ENCODE results near the gene PSAPL1.

PSAPL1 gene

DNA sequence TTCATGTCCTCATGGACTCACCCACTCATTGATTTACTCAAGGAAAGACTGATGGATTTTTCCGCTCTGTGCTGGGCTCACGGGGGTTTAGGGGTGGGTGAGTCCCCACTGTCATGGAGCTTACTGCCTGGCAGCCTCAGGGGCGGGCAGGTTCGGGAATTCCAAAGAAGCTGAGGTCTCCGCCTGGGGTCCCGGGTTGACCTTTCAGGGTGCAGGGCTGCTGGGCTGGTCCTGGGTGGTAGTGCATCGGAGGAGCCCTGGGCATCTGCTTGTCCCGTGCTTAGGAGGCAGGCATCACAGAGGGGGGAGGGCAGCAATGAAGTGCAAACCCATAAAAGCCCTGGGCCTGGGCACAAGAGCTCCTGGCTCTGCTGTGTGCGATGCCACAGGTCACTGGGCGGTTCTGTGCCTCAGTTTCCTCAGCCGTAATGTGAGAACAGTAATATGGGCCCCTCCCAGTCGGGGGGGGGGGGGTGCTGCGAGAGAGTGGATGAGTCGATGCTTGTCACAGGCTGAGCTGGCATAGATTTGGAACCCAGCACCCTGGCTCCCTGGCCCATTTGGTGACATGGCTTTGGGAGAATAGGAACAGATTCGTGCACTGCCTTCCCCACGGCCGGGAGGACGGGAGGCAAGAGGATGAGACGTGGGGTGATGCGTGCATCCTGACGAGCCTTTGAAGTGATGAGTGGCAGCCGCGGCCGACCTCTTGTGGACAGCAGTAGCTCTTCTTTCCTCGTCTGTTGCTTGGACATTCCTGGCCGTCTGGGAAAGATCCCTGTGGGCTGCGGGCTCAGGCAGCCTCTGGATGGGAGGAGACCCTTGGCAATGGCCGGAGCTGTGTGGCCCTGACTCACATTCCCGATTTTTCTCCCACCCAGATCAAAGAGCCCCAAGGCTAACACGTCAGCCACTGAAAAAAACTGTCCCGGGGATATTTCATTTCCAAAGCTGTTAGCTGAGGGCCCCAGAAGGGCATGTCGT, 42.0 kb downstream of the PSAPL1 start:
- no peaks in the 10 kb centered on the region for H3K27me3 ChIP-seq (ENCODE audit: control insufficient read depth, low read length)
- H3K4me2 ChIP-seq (ENCODE audit: low read length): no peak overlapping the region
- TF ChIP-seq, protein P1, sequence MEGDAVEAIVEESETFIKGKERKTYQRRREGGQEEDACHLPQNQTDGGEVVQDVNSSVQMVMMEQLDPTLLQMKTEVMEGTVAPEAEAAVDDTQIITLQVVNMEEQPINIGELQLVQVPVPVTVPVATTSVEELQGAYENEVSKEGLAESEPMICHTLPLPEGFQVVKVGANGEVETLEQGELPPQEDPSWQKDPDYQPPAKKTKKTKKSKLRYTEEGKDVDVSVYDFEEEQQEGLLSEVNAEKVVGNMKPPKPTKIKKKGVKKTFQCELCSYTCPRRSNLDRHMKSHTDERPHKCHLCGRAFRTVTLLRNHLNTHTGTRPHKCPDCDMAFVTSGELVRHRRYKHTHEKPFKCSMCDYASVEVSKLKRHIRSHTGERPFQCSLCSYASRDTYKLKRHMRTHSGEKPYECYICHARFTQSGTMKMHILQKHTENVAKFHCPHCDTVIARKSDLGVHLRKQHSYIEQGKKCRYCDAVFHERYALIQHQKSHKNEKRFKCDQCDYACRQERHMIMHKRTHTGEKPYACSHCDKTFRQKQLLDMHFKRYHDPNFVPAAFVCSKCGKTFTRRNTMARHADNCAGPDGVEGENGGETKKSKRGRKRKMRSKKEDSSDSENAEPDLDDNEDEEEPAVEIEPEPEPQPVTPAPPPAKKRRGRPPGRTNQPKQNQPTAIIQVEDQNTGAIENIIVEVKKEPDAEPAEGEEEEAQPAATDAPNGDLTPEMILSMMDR (IDR thresholded peaks at IDR 0.05; ENCODE audit: low read depth, low read length, poor library complexity, severe bottlenecking): no peak
- no peak for TF ChIP-seq EZH2phosphoT487 (IDR thresholded peaks at IDR 0.05; ENCODE audit: borderline replicate concordance, low read length)
- no peaks in the 10 kb centered on the region for H3K36me3 ChIP-seq (ENCODE audit: control insufficient read depth, low read length)
- no peaks in the 10 kb centered on the region for H3F3A ChIP-seq (ENCODE audit: control insufficient read depth, insufficient read depth)
- no peaks in the 10 kb centered on the region for H3K79me2 ChIP-seq (ENCODE audit: control insufficient read depth, low read length)
- no peak overlapping the region for H3K27ac ChIP-seq (ENCODE audit: low read depth, low read length)
- no peaks in the 10 kb centered on the region for H4K20me1 ChIP-seq (ENCODE audit: control insufficient read depth, insufficient read depth, low read depth, low read length)
- no peak overlapping the region for H3K4me3 ChIP-seq (ENCODE audit: low read length)
- H3K9me3 ChIP-seq (ENCODE audit: control insufficient read depth, insufficient read depth, low read length): peaks cover 2% of the 10 kb centered on the region; the same call in 1 of the 2 replicates
- no peaks in the 10 kb centered on the region for H3K9me2 ChIP-seq (replicated peaks; ENCODE audit: control insufficient read depth, low read length)
- peaks cover 10% of the 10 kb centered on the region for H3K4me1 ChIP-seq (ENCODE audit: control insufficient read depth, low read length)

DNA sequence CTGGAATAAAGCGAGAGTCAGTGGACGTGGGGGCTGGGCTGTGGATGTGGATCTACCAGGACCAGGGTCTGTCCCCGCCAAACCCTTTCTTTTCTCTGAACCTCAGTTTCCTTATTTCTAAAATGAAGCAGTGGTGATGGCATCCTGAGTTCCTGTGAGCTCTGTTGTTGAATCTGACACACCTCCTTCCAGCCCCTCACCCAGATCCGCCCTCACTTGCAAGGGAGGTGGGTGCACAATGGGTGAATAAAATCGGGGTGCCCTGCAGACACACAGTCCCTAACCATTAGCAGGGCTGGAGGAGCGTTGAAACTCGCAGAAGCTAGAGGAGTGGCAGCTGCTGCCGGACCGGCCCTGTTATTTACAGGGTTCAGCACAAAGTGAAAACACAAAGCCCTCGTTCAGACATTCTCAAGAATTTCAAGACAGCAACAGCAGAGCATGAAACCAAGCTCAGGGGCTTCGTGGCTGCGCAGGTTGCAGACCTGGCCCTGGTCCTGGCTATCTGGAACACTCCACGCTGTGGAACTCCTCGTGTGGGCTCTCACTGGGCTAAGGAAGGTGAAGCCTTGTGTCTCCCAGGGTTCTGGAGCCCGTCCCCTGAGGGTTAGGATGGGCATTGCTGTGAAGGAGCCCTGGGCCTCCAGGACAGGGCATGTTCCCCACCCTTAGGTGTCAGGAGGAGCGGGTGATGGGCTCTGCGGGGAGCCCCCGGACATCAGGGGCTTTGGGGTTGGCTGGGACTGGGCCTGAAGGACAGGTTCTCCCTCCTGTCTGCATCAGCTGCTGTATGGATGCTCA, 42.9 kb downstream of the PSAPL1 start:
- Histone ChIP-seq H3K79me2 (ENCODE audit: control insufficient read depth, low read length) (no peaks in the 10 kb centered on the region), H3K36me3 (ENCODE audit: control insufficient read depth, low read length) (no peaks in the 10 kb centered on the region), H3K4me3 (ENCODE audit: low read length) (no peak overlapping the region), H3F3A (ENCODE audit: control insufficient read depth, insufficient read depth) (no peaks in the 10 kb centered on the region), H3K4me1 (ENCODE audit: control insufficient read depth, low read length) (peaks cover 10% of the 10 kb centered on the region), H3K9me3 (ENCODE audit: control insufficient read depth, insufficient read depth, low read length) (peaks cover 7% of the 10 kb centered on the region; the same call in 1 of the 2 replicates), H4K20me1 (ENCODE audit: control insufficient read depth, insufficient read depth, low read depth, low read length) (no peaks in the 10 kb centered on the region), H3K4me2 (ENCODE audit: low read length) (no peak overlapping the region), H3K27me3 (ENCODE audit: control insufficient read depth, low read length) (no peaks in the 10 kb centered on the region), H3K27ac (ENCODE audit: low read depth, low read length) (no peak overlapping the region), H3K9me2 (replicated peaks; ENCODE audit: control insufficient read depth, low read length) (no peaks in the 10 kb centered on the region)
- TF ChIP-seq, protein P1 (IDR thresholded peaks at IDR 0.05; ENCODE audit: low read depth, low read length, poor library complexity, severe bottlenecking): no peak
- TF ChIP-seq EZH2phosphoT487 (IDR thresholded peaks at IDR 0.05; ENCODE audit: borderline replicate concordance, low read length): no peak

DNA sequence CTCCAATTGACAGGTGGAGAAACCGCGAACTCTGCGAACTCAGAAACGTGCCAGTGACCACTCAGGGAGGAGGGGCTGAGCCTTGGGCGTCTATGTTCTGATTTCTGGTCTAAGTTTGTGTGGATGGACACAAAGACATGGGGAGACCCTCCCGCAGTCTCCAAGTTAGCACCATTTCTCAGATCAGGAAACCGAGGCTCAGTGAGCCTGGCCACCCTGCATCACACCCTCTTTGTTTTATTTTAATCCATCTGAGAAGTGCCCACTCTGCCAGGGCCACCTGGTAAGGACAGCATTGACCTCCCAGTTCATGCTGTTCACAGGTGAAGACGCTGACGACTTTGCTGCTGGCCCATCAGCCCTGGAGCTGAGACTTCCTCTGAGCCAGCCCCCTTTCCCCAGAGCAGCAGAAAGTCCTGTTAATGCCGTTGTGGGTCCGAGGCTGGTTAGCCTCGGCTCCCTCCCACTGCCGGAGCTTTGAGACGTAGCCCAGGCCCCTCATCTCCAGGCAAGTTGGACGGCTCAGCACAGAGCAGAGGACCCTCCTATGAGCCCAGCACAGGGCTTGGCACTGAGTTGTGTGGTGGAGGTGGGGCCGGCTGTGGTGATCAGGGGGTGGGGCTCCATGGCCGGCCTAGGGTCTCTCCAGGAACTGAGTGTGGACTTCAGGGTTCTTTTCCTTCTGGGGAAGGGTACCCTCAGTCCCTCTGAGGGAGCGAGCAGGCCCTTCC, 43.7 kb downstream of the PSAPL1 start:
- no peaks in the 10 kb centered on the region for H3K79me2 ChIP-seq (ENCODE audit: control insufficient read depth, low read length)
- no peaks in the 10 kb centered on the region for H3F3A ChIP-seq (ENCODE audit: control insufficient read depth, insufficient read depth)
- H3K4me2 ChIP-seq (ENCODE audit: low read length): no peak overlapping the region
- no peak overlapping the region for H3K27ac ChIP-seq (ENCODE audit: low read depth, low read length)
- H3K4me3 ChIP-seq (ENCODE audit: low read length): no peak overlapping the region
- no peaks in the 10 kb centered on the region for H4K20me1 ChIP-seq (ENCODE audit: control insufficient read depth, insufficient read depth, low read depth, low read length)
- no peaks in the 10 kb centered on the region for H3K27me3 ChIP-seq (ENCODE audit: control insufficient read depth, low read length)
- H3K4me1 ChIP-seq (ENCODE audit: control insufficient read depth, low read length): peaks cover 10% of the 10 kb centered on the region
- TF ChIP-seq, protein P1 (IDR thresholded peaks at IDR 0.05; ENCODE audit: low read depth, low read length, poor library complexity, severe bottlenecking): no peak
- TF ChIP-seq EZH2phosphoT487 (IDR thresholded peaks at IDR 0.05; ENCODE audit: borderline replicate concordance, low read length): no peak
- H3K36me3 ChIP-seq (ENCODE audit: control insufficient read depth, low read length): no peaks in the 10 kb centered on the region
- peaks cover 7% of the 10 kb centered on the region; the same call in 1 of the 2 replicates for H3K9me3 ChIP-seq (ENCODE audit: control insufficient read depth, insufficient read depth, low read length)
- no peaks in the 10 kb centered on the region for H3K9me2 ChIP-seq (replicated peaks; ENCODE audit: control insufficient read depth, low read length)
